ENCODE data around the gene MYO7B.

DNA sequence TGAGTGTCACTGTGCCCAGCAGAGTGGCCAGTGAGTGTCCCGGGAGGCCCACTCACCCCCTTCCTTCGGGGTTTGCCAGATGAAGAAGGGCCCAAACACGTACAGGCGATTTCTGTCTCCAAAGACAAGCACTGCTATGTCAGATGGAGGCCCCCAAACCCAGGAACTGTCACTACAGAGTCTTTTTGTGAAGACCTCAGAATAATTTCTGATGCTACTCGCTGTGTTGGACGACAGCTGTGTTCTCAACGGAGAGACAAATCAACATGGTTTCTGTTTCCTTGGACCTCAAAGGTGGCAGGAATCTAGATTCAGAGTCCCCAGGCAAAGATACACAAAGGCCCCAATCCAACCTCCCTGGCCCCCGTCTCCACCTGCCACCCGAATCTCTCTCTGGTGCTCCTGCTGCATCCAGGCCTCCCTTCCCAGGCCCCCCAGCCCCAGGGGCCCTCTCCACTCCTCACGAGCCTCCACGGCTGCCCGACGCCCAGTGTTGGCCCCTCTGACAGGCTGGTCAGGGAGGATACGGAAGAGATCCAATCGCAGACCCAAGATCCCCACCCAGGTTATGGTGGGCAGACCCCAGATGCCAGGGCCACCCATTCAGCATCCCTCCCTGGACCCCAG, 108.1 kb downstream of the MYO7B start:
- TF ChIP-seq, protein P1, sequence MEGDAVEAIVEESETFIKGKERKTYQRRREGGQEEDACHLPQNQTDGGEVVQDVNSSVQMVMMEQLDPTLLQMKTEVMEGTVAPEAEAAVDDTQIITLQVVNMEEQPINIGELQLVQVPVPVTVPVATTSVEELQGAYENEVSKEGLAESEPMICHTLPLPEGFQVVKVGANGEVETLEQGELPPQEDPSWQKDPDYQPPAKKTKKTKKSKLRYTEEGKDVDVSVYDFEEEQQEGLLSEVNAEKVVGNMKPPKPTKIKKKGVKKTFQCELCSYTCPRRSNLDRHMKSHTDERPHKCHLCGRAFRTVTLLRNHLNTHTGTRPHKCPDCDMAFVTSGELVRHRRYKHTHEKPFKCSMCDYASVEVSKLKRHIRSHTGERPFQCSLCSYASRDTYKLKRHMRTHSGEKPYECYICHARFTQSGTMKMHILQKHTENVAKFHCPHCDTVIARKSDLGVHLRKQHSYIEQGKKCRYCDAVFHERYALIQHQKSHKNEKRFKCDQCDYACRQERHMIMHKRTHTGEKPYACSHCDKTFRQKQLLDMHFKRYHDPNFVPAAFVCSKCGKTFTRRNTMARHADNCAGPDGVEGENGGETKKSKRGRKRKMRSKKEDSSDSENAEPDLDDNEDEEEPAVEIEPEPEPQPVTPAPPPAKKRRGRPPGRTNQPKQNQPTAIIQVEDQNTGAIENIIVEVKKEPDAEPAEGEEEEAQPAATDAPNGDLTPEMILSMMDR (IDR thresholded peaks at IDR 0.05 in 8 of 11, conservative IDR thresholded peaks at IDR 0.05 in 3 of 11), result no peak
- TF ChIP-seq POLR2A (IDR thresholded peaks at IDR 0.05), result no peak
- no peak for TF ChIP-seq POLR2AphosphoS5 (IDR thresholded peaks at IDR 0.05)
